LNCAP (cell line): ENCODE measurements around the gene SOX8.

ENCODE experiments used
- TF ChIP-seq, protein P1 (sequence below): fragments of 450-650 bp; IDR thresholded peaks from 2 replicates; pipeline ENCODE4 v1.5.1; 2017; ENCODE audit warnings: mild to moderate bottlenecking

The SOX8 gene

GRCh38 chr16:964356-965035 is 17.1 kb upstream of the SOX8 start:
- TF ChIP-seq, protein P1, sequence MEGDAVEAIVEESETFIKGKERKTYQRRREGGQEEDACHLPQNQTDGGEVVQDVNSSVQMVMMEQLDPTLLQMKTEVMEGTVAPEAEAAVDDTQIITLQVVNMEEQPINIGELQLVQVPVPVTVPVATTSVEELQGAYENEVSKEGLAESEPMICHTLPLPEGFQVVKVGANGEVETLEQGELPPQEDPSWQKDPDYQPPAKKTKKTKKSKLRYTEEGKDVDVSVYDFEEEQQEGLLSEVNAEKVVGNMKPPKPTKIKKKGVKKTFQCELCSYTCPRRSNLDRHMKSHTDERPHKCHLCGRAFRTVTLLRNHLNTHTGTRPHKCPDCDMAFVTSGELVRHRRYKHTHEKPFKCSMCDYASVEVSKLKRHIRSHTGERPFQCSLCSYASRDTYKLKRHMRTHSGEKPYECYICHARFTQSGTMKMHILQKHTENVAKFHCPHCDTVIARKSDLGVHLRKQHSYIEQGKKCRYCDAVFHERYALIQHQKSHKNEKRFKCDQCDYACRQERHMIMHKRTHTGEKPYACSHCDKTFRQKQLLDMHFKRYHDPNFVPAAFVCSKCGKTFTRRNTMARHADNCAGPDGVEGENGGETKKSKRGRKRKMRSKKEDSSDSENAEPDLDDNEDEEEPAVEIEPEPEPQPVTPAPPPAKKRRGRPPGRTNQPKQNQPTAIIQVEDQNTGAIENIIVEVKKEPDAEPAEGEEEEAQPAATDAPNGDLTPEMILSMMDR: no peak

DNA sequence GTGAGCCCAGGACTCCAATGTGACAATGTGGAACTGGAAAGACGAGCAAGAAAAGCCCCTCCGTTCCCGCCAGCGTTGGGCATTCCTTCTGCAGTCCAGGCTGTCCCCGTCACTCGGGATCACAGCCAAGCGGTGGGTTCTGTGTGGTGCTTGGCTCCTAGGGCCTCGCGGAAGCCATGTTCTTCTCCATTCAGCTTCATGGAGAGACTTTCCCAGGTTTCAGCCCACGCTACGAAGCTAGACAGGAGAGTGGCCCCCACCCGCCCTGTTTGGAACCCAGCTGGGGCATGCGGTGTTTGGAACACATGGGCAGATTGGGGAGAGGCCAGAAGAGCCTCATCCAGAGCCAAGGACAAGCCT is 16.6 kb upstream of the SOX8 start:
- TF ChIP-seq, protein P1: no peak

DNA sequence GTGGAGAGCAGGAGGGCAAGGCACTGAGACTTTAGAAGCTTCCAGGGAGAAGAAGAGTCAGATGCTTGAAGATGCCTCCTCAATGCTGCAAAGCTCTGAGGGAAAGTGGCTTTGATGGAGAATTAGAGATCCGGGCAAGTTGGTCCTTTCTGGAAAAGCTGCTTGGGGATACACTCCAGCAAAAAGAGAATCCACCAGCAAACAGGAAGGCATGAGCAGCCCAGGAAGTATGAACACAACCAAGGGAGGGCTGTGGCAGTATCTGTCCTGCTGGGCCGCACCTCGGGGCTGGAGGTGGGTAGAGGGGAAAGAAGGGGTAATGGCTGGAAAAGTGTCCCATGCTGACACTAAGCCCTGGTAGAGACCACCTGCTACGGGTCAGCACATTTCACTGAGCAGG is 16.1 kb upstream of the SOX8 start:
- TF ChIP-seq, protein P1: no peak

DNA sequence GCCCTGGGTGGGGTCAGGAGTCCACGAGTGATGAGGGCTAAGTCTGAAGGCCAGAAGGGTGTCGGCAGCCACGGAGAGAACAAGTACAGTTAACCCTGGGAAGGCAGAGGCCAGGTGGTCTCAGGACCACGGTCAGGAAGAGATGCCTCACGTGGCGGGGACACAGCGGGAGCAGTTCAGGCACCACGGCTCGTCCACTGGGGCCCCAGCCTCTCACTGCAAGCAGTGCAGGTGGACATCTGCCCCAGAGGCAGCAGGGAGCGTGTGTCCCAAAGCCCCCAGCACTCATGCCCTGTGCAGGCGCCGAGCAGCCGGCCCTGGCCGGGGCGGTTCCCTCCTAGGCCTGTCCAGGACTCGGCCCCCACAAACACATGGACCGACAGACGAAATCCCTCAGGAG is 15.5 kb upstream of the SOX8 start:
- TF ChIP-seq, protein P1: no peak

GRCh38 chr16:966505-966904 is 15.1 kb upstream of the SOX8 start:
- TF ChIP-seq, protein P1: no peak

DNA sequence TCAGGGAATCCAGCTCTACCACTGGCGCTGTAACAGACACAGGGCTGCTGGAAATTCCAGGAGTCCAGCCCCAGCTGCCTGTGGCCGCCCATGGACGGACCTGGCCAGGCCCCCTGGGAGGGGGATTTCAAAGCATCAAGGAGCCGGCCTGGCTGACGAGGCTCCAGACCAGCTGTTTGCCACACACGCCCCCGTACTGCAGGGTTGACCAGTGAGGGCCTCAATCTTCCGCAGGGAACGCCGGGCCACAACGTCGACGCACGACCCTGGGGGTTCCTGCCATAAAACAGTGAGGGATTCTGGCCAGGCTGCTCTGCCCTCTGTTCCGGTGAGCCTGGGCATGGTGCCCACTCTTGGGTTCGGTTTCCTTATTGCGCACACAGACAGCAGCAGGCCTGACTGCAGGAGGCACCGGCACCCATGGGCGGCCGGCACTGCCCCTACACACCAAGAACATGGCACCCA is 14.5 kb upstream of the SOX8 start:
- TF ChIP-seq, protein P1: no peak

DNA sequence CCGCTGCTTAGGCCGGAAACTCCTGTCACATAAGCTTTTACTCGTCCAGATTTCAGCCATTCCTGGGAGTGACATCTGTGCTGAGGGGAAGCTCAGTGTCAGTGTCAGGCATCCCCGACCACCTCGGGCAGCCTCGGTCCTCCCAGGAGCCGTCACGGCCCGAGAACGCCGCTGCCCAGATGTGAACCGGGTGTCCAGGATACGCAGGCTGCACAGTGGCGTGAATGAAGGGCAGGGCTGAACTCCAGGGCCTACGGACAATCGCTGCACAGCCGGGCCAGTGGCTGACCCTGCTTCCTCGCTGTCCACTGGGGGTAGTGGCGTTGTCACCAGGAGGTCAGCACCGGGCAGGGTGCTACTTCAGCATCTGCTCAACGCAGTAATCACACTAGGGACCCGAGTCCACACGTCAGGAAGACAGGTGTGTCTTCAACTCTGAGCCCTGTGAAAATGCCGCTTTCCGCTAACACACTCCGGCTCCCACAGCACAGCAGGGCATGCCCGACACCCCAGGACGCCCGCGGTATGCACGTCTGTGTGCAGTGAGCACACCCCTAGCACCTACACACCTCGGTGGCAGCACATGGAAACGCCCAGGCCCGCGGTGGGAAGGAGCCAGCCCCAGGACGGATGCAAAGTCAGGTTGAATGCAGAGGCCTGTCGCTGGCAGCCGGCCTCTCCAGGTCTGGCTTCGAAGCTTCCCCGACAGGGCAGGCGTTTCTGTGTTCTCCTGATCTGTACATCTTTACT is 13.8 kb upstream of the SOX8 start:
- TF ChIP-seq, protein P1: no peak
